Karpas-422 (cell line): ENCODE measurements around the gene NDEL1. TPM values are rescaled to one million over a fixed set of nuclear protein-coding genes. Genes with fewer than 3 reads are reported as not detected.

Source experiments
- DNase-seq: peaks from one replicate; pipeline ENCODE4 v3.0.0-alpha.2; 2015
- H2AFZ ChIP-seq: fragments of 200-600 bp; sonication (generic); 2 replicates; pipeline ENCODE4 v1.6.1; 2014; ENCODE audit warnings: antibody characterized with exemption, low read length, mixed read lengths
- H3K27ac ChIP-seq: fragments of 200-600 bp; sonication (generic); 2 replicates; pipeline ENCODE4 v1.5.1; 2014; ENCODE audit warnings: mild to moderate bottlenecking, low read length, moderate library complexity
- H3K27me3 ChIP-seq: fragments of 200-600 bp; sonication (generic); 2 replicates; pipeline ENCODE4 v1.6.1; 2014; ENCODE audit warnings: low read length, mixed read lengths
- H3K36me3 ChIP-seq: fragments of 200-600 bp; sonication (generic); 2 replicates; pipeline ENCODE4 v1.6.1; 2014; ENCODE audit warnings: low read length, mixed read lengths; ENCODE audit not compliant: insufficient read depth
- H3K4me1 ChIP-seq: fragments of 200-600 bp; sonication (generic); 2 replicates; pipeline ENCODE4 v1.6.1; 2014; ENCODE audit warnings: mild to moderate bottlenecking, low read length, mixed read lengths
- H3K4me2 ChIP-seq: fragments of 200-600 bp; sonication (generic); 2 replicates; pipeline ENCODE4 v1.6.1; 2014; ENCODE audit warnings: low read length, low read depth, mild to moderate bottlenecking; ENCODE audit not compliant: poor library complexity, severe bottlenecking
- H3K4me3 ChIP-seq: fragments of 200-600 bp; sonication (generic); 2 replicates; pipeline ENCODE4 v1.5.1; 2014; ENCODE audit warnings: mild to moderate bottlenecking, antibody characterized with exemption, low read length, mixed read lengths
- H3K79me2 ChIP-seq: fragments of 200-600 bp; sonication (generic); 2 replicates; pipeline ENCODE4 v1.6.1; 2014; ENCODE audit warnings: mild to moderate bottlenecking, low read length, mixed read lengths
- H3K9ac ChIP-seq: fragments of 200-600 bp; sonication (generic); 2 replicates; pipeline ENCODE4 v1.6.0; 2014; ENCODE audit warnings: low read length
- H3K9me2 ChIP-seq: fragments of 200-600 bp; sonication (generic), shearing (Covaris generic); replicated peaks from 2 replicates; pipeline ENCODE4 v1.6.0; 2014; ENCODE audit warnings: mild to moderate bottlenecking, low read length, moderate library complexity; ENCODE audit not compliant: insufficient read depth
- H3K9me3 ChIP-seq: fragments of 300-700, 200-600 bp; sonication (generic); 2 replicates; pipeline ENCODE4 v1.6.1; 2014; ENCODE audit warnings: low read length, mixed read lengths
- H4K20me1 ChIP-seq: fragments of 200-600 bp; sonication (generic); 2 replicates; pipeline ENCODE4 v1.6.1; 2014; ENCODE audit warnings: mild to moderate bottlenecking, antibody characterized with exemption, low read length, low read depth; ENCODE audit not compliant: insufficient read depth
- total RNA-seq: library from RNA; depleted of rRNA; stranded (reverse); fragments of >200 nt; shearing (Covaris generic); gene quantifications from 2 replicates; pipeline ENCODE4 v1.2.3, GENCODE V29; 2014; ENCODE audit warnings: low replicate concordance

The NDEL1 gene
- total RNA-seq, 1 experiment from 2014 or later, result 48.6 TPM

DNA sequence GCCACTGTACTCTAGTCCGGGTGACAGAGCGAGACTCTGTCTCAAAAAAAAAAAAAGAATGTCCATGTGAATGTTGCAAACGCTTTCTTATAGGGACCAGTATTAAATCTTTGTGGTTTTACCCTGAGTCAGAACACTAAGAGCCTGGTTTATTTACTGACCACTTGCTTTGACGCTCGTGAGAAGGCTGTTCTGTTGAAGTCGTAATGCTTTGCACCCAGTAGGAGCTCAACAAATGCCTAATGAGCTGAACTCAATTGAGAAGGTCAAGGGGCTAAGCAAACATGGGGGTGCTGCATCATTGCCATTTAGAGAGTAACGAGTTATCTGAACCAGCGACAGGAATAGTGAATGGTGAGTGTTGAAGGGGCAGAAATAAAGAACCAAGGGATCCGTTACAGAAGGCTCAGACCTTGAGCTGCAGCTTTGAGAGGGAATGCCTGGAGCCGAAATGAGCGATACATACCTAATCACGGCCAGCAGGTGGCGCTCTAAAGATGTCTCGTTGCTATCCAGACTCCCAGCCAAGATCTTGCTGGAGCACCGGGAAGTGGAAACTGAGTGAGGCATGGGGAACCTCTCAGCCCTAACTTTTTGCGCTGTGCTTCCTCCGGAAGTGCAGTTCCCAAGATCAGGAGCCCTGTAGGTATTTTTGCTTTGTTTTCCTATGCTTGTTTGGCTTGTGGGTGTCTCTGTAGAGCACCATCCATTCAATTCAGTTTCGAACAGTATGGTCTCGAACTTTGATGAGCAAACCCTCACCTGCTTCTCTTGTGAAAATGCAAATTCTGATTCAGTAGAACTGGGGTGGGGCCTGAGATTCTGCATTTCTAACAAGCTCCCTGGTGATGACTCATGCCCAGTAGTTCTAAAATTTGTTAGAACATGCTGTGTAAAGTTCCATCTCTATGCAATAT lies 25.5 kb upstream of the NDEL1 start:
- no peak overlapping the region for H3K4me3 ChIP-seq
- no peaks in the 10 kb centered on the region for H3K79me2 ChIP-seq
- no peaks in the 10 kb centered on the region for H3K27me3 ChIP-seq
- H3K9me3 ChIP-seq, result no peaks in the 10 kb centered on the region
- H3K36me3 ChIP-seq, result no peaks in the 10 kb centered on the region
- H3K27ac ChIP-seq, result no peak overlapping the region
- peak; percentile 90 for DNase-seq
- no peaks in the 10 kb centered on the region for H3K9me2 ChIP-seq
- H3K9ac ChIP-seq, result no peak overlapping the region
- H3K4me1 ChIP-seq, result no peaks in the 10 kb centered on the region
- no peak overlapping the region for H3K4me2 ChIP-seq
- no peak overlapping the region for H2AFZ ChIP-seq
- H4K20me1 ChIP-seq, result no peaks in the 10 kb centered on the region

GRCh38 chr17:8410883-8411238 lies 24.8 kb upstream of the NDEL1 start:
- Histone ChIP-seq H3K27ac (no peak overlapping the region), H3K9me2 (no peaks in the 10 kb centered on the region), H3K27me3 (no peaks in the 10 kb centered on the region), H3K79me2 (no peaks in the 10 kb centered on the region), H4K20me1 (no peaks in the 10 kb centered on the region), H3K9me3 (no peaks in the 10 kb centered on the region), H3K4me2 (no peak overlapping the region), H3K4me1 (no peaks in the 10 kb centered on the region), H2AFZ (no peak overlapping the region), H3K9ac (no peak overlapping the region), H3K4me3 (no peak overlapping the region), H3K36me3 (no peaks in the 10 kb centered on the region)
- no peak for DNase-seq

DNA sequence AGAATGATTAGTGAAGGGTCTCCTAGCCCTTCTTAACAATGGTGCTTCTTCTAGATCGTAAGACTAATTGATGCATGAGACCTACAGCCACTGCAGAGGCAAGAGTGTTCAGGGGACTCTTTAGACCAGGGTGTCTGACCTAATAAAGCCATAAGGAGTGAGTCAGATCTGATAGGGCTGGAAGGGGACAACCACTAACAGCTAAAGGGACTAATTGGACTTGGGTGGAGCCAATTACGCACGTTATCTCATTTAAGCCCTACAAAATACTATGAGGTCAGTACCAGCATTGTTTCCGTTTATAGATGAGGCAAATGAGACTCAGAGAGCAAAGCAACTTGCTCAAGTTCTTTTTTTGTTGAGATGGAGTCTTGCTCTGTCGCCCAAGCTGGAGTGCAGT lies 23.6 kb upstream of the NDEL1 start:
- Histone ChIP-seq H2AFZ (no peak overlapping the region), H3K36me3 (no peaks in the 10 kb centered on the region), H3K9me3 (no peaks in the 10 kb centered on the region), H3K79me2 (no peaks in the 10 kb centered on the region), H3K4me3 (no peak overlapping the region), H3K4me1 (no peaks in the 10 kb centered on the region), H3K9me2 (no peaks in the 10 kb centered on the region), H4K20me1 (no peaks in the 10 kb centered on the region), H3K4me2 (no peak overlapping the region), H3K9ac (no peak overlapping the region), H3K27me3 (no peaks in the 10 kb centered on the region), H3K27ac (no peak overlapping the region)
- DNase-seq, result no peak

GRCh38 chr17:8413328-8413727 lies 22.4 kb upstream of the NDEL1 start:
- H3K4me2 ChIP-seq, result no peak overlapping the region

DNA sequence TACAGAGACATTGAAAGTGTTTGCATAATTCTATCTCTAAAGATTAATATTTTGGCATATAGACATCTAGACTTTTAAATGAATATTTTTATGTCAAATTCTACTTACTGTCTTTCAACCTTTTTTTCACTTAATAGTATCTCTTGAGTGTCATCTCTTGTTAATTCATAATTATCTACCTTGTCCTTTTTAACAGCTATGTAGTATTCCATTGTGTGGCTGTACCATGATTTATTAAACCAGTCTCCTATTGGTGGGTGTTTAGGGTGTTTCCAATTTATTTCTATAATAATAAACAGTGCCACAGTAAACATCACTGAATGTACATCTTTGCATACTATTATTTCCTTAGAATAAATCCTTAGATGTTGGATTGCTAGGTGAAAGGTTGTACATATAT lies 21.7 kb upstream of the NDEL1 start:
- H3K79me2 ChIP-seq, result no peaks in the 10 kb centered on the region
- no peaks in the 10 kb centered on the region for H3K9me3 ChIP-seq
- H2AFZ ChIP-seq, result no peak overlapping the region
- H3K4me2 ChIP-seq, result no peak overlapping the region
- H3K4me1 ChIP-seq, result no peaks in the 10 kb centered on the region
- H3K27me3 ChIP-seq, result no peaks in the 10 kb centered on the region
- no peak for DNase-seq
- no peaks in the 10 kb centered on the region for H3K9me2 ChIP-seq
- H3K27ac ChIP-seq, result no peak overlapping the region
- no peak overlapping the region for H3K9ac ChIP-seq
- H3K36me3 ChIP-seq, result no peaks in the 10 kb centered on the region
- H4K20me1 ChIP-seq, result no peaks in the 10 kb centered on the region
- H3K4me3 ChIP-seq, result no peak overlapping the region

More at GRCh38 chr17:8413328-8413727, 22.4 kb upstream of the NDEL1 start:
- Histone ChIP-seq H3K27ac (no peak overlapping the region), H3K27me3 (no peaks in the 10 kb centered on the region), H3K4me3 (no peak overlapping the region), H3K79me2 (no peaks in the 10 kb centered on the region), H3K9me2 (no peaks in the 10 kb centered on the region), H3K9ac (no peak overlapping the region), H4K20me1 (no peaks in the 10 kb centered on the region), H3K4me1 (no peaks in the 10 kb centered on the region), H2AFZ (no peak overlapping the region), H3K9me3 (no peaks in the 10 kb centered on the region), H3K36me3 (no peaks in the 10 kb centered on the region)
- no peak for DNase-seq

- no peaks in the 10 kb centered on the region for H4K20me1 ChIP-seq
- H3K27ac ChIP-seq, result no peak overlapping the region
- no peak overlapping the region for H3K9ac ChIP-seq
- H3K4me3 ChIP-seq, result no peak overlapping the region
- no peaks in the 10 kb centered on the region for H3K27me3 ChIP-seq
- H3K4me1 ChIP-seq, result no peaks in the 10 kb centered on the region
- H3K4me2 ChIP-seq, result no peak overlapping the region
- no peaks in the 10 kb centered on the region for H3K79me2 ChIP-seq
- no peaks in the 10 kb centered on the region for H3K9me3 ChIP-seq
- H3K36me3 ChIP-seq, result no peaks in the 10 kb centered on the region
- no peak overlapping the region for H2AFZ ChIP-seq
- no peaks in the 10 kb centered on the region for H3K9me2 ChIP-seq
- DNase-seq, result no peak
Measured at GRCh38 chr17:8417806-8418205, 17.9 kb upstream of the NDEL1 start.

GRCh38 chr17:8418471-8418870 lies 17.2 kb upstream of the NDEL1 start:
- no peak overlapping the region for H3K4me2 ChIP-seq

DNA sequence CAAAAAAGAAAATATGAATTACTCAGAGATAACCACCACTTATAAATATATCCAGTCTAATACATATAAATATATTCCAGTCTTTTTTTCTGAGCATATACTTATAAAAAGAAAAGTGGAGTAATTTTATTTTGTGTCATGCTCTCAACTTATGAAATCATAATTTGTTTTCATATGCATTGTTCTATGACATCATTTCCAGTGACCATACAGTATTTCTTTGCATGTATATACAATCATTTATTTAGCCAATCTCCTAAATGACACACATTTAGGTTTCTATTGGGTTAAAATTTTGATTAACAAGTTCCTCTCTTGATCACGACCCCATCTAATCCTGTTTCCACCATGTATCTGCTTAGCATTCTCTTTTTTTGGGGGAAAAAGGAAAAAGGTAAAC lies 16.4 kb upstream of the NDEL1 start:
- Histone ChIP-seq H4K20me1 (no peaks in the 10 kb centered on the region), H3K4me2 (no peak overlapping the region), H3K4me1 (no peaks in the 10 kb centered on the region), H3K27me3 (no peaks in the 10 kb centered on the region), H3K9me3 (no peaks in the 10 kb centered on the region), H3K9ac (no peak overlapping the region), H3K36me3 (no peaks in the 10 kb centered on the region), H2AFZ (no peak overlapping the region), H3K9me2 (no peaks in the 10 kb centered on the region), H3K4me3 (no peak overlapping the region), H3K79me2 (no peaks in the 10 kb centered on the region), H3K27ac (no peak overlapping the region)
- DNase-seq, result no peak

More at GRCh38 chr17:8418471-8418870, 17.2 kb upstream of the NDEL1 start:
- no peaks in the 10 kb centered on the region for H4K20me1 ChIP-seq
- H3K9me3 ChIP-seq, result no peaks in the 10 kb centered on the region
- no peaks in the 10 kb centered on the region for H3K36me3 ChIP-seq
- H3K4me1 ChIP-seq, result no peaks in the 10 kb centered on the region
- no peak overlapping the region for H3K9ac ChIP-seq
- H3K27ac ChIP-seq, result no peak overlapping the region
- H3K4me3 ChIP-seq, result no peak overlapping the region
- H3K27me3 ChIP-seq, result no peaks in the 10 kb centered on the region
- H2AFZ ChIP-seq, result no peak overlapping the region
- no peaks in the 10 kb centered on the region for H3K9me2 ChIP-seq
- no peaks in the 10 kb centered on the region for H3K79me2 ChIP-seq
- no peak for DNase-seq
